Endothelial cell of umbilical vein (primary cell): ENCODE data around the gene FMNL2. TPM values are rescaled to one million over a fixed set of nuclear protein-coding genes. Genes with fewer than 3 reads are reported as not detected.

ENCODE experiments used
- BruUV-seq: library from RNA; stranded (reverse); fragments of 400-500 nt; replicated peaks from 2 replicates; lab custom pipeline; 2021; lab: Mats Ljungman, UMichigan
- CTCF ChIA-PET: fragments of 300-600, 350-600 bp; sonication (Branson Sonifier 250); formaldehyde crosslinking; loops from one replicate; lab custom pipeline; 2021; ENCODE audit warnings: antibody characterized with exemption, inconsistent platforms; lab: Charles Lee
- POLR2A ChIA-PET: fragments of 300-600, 350-600 bp; sonication (Branson Sonifier 250); formaldehyde crosslinking; loops from one replicate; lab custom pipeline; 2021; ENCODE audit warnings: antibody characterized with exemption, inconsistent platforms; lab: Charles Lee
- DNase-seq: peaks from one replicate; pipeline ENCODE4 v3.0.0-alpha.2; 2011; ENCODE audit warnings: low read depth, low spot score
- FAIRE-seq: peaks from 2 replicates; lab custom pipeline; 2011; peaks lifted over from hg19 to GRCh38; lab: Jason Lieb, UNC
- H2AFZ ChIP-seq: 2 replicates; pipeline ENCODE4 v1.6.0; 2012; ENCODE audit warnings: low read depth, low read length, control low read depth, inconsistent platforms
- H3K27ac ChIP-seq: 2 replicates; pipeline ENCODE4 v1.5.1; 2011; ENCODE audit warnings: low read depth, mild to moderate bottlenecking, control low read depth, low read length, moderate library complexity; ENCODE audit not compliant: insufficient read depth
- H3K27me3 ChIP-seq, 2 experiments: 2 replicates each; pipeline versions ENCODE4 v1.6.0 to v1.6.1; 2011; ENCODE audit warnings: low read length in 2 of 2, mixed read lengths in 1 of 2; ENCODE audit not compliant: control insufficient read depth in 2 of 2, insufficient read depth in 2 of 2
- H3K36me3 ChIP-seq, 2 experiments: 2 replicates in 1 of 2; 3 replicates in 1 of 2; pipeline ENCODE4 v1.5.1; 2011; ENCODE audit warnings: low read length in 2 of 2, mild to moderate bottlenecking in 1 of 2, moderate library complexity in 1 of 2; ENCODE audit not compliant: control insufficient read depth in 2 of 2, insufficient read depth in 2 of 2; ENCODE audit errors: extremely low read depth in 1 of 2
- H3K4me1 ChIP-seq: 3 replicates; pipeline ENCODE4 v1.5.1; 2011; ENCODE audit warnings: mild to moderate bottlenecking, low read length; ENCODE audit not compliant: control insufficient read depth, insufficient read depth; ENCODE audit errors: extremely low read depth
- H3K4me2 ChIP-seq: 2 replicates; pipeline ENCODE4 v1.6.1; 2011; ENCODE audit warnings: low read length, control low read depth, mixed read lengths; ENCODE audit not compliant: insufficient read depth
- H3K4me3 ChIP-seq, 3 experiments: fragments of 200-600 bp in 1 of 3; sonication (generic), shearing (Covaris generic) in 1 of 3; replicated peaks in 1 of 3; 2 replicates each; pipeline ENCODE4 v1.5.1; 2011 to 2016; ENCODE audit warnings: control low read depth in 3 of 3, low read length in 3 of 3, mild to moderate bottlenecking in 2 of 3, inconsistent platforms in 1 of 3, low read depth in 1 of 3, moderate library complexity in 1 of 3; ENCODE audit not compliant: insufficient read depth in 1 of 3
- H3K79me2 ChIP-seq: 2 replicates; pipeline ENCODE4 v1.6.0; 2012; ENCODE audit warnings: low read length, inconsistent platforms; ENCODE audit not compliant: control insufficient read depth, insufficient read depth
- H3K9ac ChIP-seq: replicated peaks from 2 replicates; pipeline ENCODE3; 2011; ENCODE audit warnings: low read length, control low read depth; ENCODE audit not compliant: insufficient read depth; ENCODE audit errors: extremely low read depth
- H3K9me1 ChIP-seq: replicated peaks from 3 replicates; pipeline ENCODE4 v1.6.0; 2011; ENCODE audit warnings: mild to moderate bottlenecking, low read length; ENCODE audit not compliant: control insufficient read depth, insufficient read depth; ENCODE audit errors: extremely low read depth
- H3K9me3 ChIP-seq: replicated peaks from 2 replicates; pipeline ENCODE4 v1.5.1; 2012; ENCODE audit warnings: low read length, inconsistent platforms; ENCODE audit not compliant: control insufficient read depth, insufficient read depth
- H4K20me1 ChIP-seq: replicated peaks from 2 replicates; pipeline ENCODE3; 2011; ENCODE audit warnings: mild to moderate bottlenecking, low read length; ENCODE audit not compliant: control insufficient read depth, insufficient read depth; ENCODE audit errors: extremely low read depth
- CTCF ChIP-seq, 2 donors: IDR thresholded peaks; 1 replicate in 1 of 2; 2 replicates in 1 of 2; pipeline ENCODE4 v1.5.1; 2011; ENCODE audit warnings: low read length in 2 of 2, mild to moderate bottlenecking in 2 of 2, moderate library complexity in 2 of 2, control low read depth in 1 of 2, inconsistent platforms in 1 of 2, low read depth in 1 of 2; ENCODE audit not compliant: insufficient read depth in 1 of 2; ENCODE audit errors: extremely low read depth in 1 of 2
- EZH2 ChIP-seq: IDR thresholded peaks from 2 replicates; pipeline ENCODE4 v1.6.1; 2012; ENCODE audit warnings: borderline replicate concordance, low read depth, mild to moderate bottlenecking, moderate library complexity, low read length, inconsistent platforms; ENCODE audit not compliant: severe bottlenecking
- FOS ChIP-seq: IDR thresholded peaks from 2 replicates; pipeline ENCODE4 v1.6.1; 2011; ENCODE audit warnings: mild to moderate bottlenecking, low read length, moderate library complexity, borderline replicate concordance; ENCODE audit not compliant: insufficient read depth
- GATA2 ChIP-seq: IDR thresholded peaks from 2 replicates; pipeline ENCODE4 v1.7.0; 2011; ENCODE audit warnings: low read depth, mild to moderate bottlenecking, moderate library complexity, mixed read lengths, low read length; ENCODE audit not compliant: insufficient read length, insufficient read depth
- JUN ChIP-seq: IDR thresholded peaks from 2 replicates; pipeline ENCODE4 v1.6.1; 2011; ENCODE audit warnings: borderline replicate concordance, low read depth; ENCODE audit not compliant: insufficient read length, insufficient read depth
- MAX ChIP-seq: IDR thresholded peaks from 2 replicates; pipeline ENCODE4 v1.6.1; 2011; ENCODE audit not compliant: insufficient read depth, insufficient read length
- MYC ChIP-seq: IDR thresholded peaks from one replicate; pipeline ENCODE4 v1.6.1; 2011; ENCODE audit warnings: mild to moderate bottlenecking, low read depth, low read length
- POLR2A ChIP-seq: IDR thresholded peaks from 2 replicates; pipeline ENCODE4 v1.6.1; 2012; ENCODE audit warnings: low read depth, mild to moderate bottlenecking, control low read depth, low read length
- POLR2AphosphoS5 ChIP-seq: IDR thresholded peaks from 2 replicates; pipeline ENCODE4 v1.6.1; 2012; ENCODE audit warnings: low read depth, mild to moderate bottlenecking, control low read depth, low read length, moderate library complexity; ENCODE audit not compliant: insufficient read depth
- dilution Hi-C: fragments of 300-500 bp; cut with MboI; formaldehyde crosslinking; loops from one replicate; pipeline ENCODE4 v1.15.0; 2019; ENCODE audit warnings: low sequenced_read_pairs; ENCODE audit not compliant: extremely low pct_ligation_motif_present
- intact Hi-C: fragments of 100-400 bp; cut with micrococcal nuclease; formaldehyde crosslinking; loops from one replicate; pipeline ENCODE4 v1.10.0; 2022
- polyA plus RNA-seq, 4 experiments: library from polyadenylated mRNA; depleted of rRNA in 3 of 4; stranded (reverse) in 3 of 4; unstranded in 1 of 4; fragments of >200 nt; gene quantifications; 2 replicates each; pipeline versions ENCODE4 v1.2.1 to v1.2.3, GENCODE V29; 2011 to 2012; ENCODE audit warnings: missing spikeins in 1 of 4
- total RNA-seq: library from RNA; stranded (reverse); gene quantifications from 2 replicates; pipeline ENCODE4 v1.2.3, GENCODE V29; 2021

The FMNL2 gene
- total and polyA plus RNA-seq, 2 donors (not counting 3 experiments of a cell fraction or from before 2014, with no cell fraction given) = 8.3 to 28.0 TPM

DNA sequence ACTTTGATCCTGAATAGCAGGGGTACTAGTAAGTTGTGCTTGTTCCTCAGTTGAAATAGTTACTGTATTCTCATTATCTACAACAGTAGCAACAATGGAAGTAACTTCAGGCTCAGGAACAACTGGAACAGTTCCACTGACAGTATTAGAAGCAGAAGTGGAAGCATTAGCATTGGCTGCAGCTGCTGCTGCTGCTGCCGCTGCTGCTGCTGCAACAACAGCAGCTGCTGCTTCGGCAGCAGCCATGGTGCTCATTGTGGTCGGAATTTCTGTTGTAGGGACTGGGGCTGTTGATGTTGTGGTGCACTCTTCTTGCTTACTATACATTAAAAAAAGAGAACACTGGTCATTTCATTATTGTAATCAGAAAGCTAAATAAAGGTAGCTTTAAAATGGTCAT, 341.5 kb downstream of the FMNL2 start:
- Histone ChIP-seq H3K27me3 (no peaks in the 10 kb centered on the region), H3K9me1 (no peaks in the 10 kb centered on the region), H3K27ac (no peak overlapping the region), H3K4me2 (no peak overlapping the region), H3K4me3 (no peak overlapping the region), H3K36me3 (peaks cover 7 to 22% of the 10 kb centered on the region in 2 experiments), H4K20me1 (peaks cover 3% of the 10 kb centered on the region), H3K79me2 (no peaks in the 10 kb centered on the region), H3K9ac (no peak overlapping the region), H3K9me3 (no peaks in the 10 kb centered on the region), H2AFZ (no peak overlapping the region), H3K4me1 (no peaks in the 10 kb centered on the region)
- TF ChIP-seq EZH2 = no peak
- TF ChIP-seq GATA2 = no peak
- TF ChIP-seq CTCF (IDR thresholded peaks at IDR 0.05; ENCODE audit: extremely low read depth in 1 of 2, insufficient read depth in 1 of 2, low read depth in 1 of 2, low read length in 2 of 2) = no peak
- TF ChIP-seq MYC = no peak
- no peak for TF ChIP-seq POLR2AphosphoS5
- no peak for TF ChIP-seq POLR2A
- no peak for TF ChIP-seq JUN
- TF ChIP-seq MAX = no peak
- no peak for TF ChIP-seq FOS
- dilution Hi-C loops (no loop called here), intact Hi-C loops (no loop called here)
- DNase-seq (no peak), FAIRE-seq (no peak)
- ChIA-PET CTCF (interaction anchor here (1.0 kb wide), 1 partner anchor 13 kb away, joined by 3 read pairs; no protein-coding TSS in a partner anchor), POLR2A (no interaction called here)
- BruUV-seq = no TSS peak
